ENCODE measurements around the gene ANKZF1. TPM values are rescaled to one million over a fixed set of nuclear protein-coding genes. Genes with fewer than 3 reads are reported as not detected.

The ANKZF1 gene
- total RNA-seq, 1 donor from 2014 or later = 91.4 TPM

GRCh38 chr2:219279151-219279915 is 49.7 kb downstream of the ANKZF1 start, which contains the start of gene DNAJB2:
DNAJB2 (plus strand) TSS chr2:219279366; CDS start chr2:219279834, 468 bp downstream.
- intact Hi-C loops (cut with micrococcal nuclease) = loop anchor here (1.0 to 5.0 kb wide), 20 partner anchors 16 to 1009 kb away; partner anchors contain the start of genes AAMP, ABCB6, ANKZF1 and ATG9A

- intact Hi-C loops (cut with micrococcal nuclease) = loop anchor here (1.0 to 5.0 kb wide), 20 partner anchors 15 to 1010 kb away; partner anchors contain the start of genes AAMP, ABCB6, ANKZF1 and ATG9A
Observed at GRCh38 chr2:219279916-219280516, 50.4 kb downstream of the ANKZF1 start.

DNA sequence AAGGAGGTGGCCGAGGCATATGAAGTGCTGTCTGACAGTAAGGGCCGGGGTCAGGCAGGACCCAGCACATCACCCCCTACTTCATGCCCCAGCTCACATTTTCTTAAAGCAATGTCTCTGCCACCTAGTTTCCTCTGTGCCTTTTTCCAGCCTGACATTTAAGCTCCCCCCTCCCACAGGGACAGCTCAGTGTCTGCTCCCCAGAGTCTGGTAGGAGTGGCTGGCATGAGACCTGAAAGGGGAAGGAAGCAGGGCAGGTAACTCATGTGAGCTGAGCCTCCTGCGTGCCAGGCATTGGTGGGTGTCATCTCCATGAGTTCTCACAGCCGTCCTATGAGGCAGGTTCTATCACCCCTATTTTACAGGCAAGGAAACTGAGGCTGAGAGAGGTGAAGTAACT is 51.0 kb downstream of the ANKZF1 start:
- intact Hi-C loops (cut with micrococcal nuclease) = no loop called here

DNA sequence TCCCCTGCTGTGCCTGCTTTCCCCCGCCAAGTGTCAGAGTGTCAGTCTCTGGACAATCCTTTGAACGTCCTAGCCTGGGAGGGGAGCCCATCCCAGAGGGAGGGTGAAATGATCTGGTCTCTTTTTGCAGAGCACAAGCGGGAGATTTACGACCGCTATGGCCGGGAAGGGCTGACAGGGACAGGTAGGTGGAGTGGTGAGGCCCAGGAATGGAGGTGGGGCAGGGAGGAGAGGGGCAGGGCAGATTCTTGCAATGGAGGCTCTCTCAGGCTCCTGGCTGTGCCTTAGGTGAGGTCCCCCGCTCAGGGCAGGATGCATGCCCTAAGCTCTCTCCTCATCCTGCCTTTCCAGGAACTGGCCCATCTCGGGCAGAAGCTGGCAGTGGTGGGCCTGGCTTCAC is 52.0 kb downstream of the ANKZF1 start:
- intact Hi-C loops (cut with micrococcal nuclease) = no loop called here

GRCh38 chr2:219282375-219282774 is 52.8 kb downstream of the ANKZF1 start:
- intact Hi-C loops (cut with micrococcal nuclease) = no loop called here

DNA sequence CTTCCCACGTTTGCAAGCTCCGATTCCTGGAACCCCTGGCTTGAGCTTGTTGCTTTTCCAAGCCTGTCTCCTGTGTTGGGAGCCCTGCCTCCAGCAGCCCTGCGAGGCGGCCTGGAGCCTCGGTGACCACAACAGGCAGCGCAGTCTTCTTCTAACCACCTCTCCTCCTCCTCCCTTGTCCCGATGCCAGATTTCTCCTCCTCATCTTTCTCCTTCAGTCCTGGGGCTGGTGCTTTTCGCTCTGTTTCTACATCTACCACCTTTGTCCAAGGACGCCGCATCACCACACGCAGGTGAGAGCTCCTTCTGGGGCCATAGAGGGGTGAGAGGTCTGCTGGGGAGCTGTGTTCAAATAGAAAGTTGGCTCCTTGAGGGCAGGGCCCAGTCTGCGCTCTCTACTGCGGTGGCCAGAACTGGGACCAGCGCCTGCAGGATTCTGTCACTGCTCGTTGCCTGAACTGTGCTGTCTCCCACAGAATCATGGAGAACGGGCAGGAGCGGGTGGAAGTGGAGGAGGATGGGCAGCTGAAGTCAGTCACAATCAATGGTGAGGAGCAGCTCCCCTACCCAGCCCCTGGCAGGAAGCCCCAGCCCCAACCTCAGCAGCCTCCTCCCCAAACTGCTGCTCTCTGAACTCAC is 53.5 kb downstream of the ANKZF1 start:
- intact Hi-C loops (cut with micrococcal nuclease) = no loop called here

- intact Hi-C loops (cut with micrococcal nuclease) = no loop called here
Observed at GRCh38 chr2:219284501-219285372, 55.1 kb downstream of the ANKZF1 start.

DNA sequence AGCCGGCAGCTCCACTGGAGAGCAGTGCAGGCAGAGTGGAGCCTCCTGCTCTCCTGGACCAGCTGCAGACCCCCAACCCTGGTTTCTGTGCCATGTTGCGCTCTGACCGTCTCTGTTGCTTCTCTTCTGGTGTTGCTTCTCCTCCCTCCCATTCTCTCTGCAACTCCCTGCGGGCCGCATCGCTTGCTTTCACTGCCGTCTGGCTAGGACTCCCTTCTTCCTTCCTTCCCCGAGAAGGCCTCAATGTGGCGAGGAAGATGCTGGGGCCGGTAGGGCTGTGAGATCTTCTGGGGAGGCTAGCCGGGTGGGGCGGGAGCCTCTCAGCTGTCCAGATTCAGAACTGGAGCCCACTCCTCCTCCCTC is 55.7 kb downstream of the ANKZF1 start:
- intact Hi-C loops (cut with micrococcal nuclease) = no loop called here

GRCh38 chr2:219285894-219286425 is 56.4 kb downstream of the ANKZF1 start:
- intact Hi-C loops (cut with micrococcal nuclease) = no loop called here

Other genes with a start within 250 kb of the ANKZF1 start
- not detected in 2 replicates for gene FEV, start 244.6 kb upstream of the ANKZF1 start, total RNA-seq
- gene CRYBA2, start 236.4 kb upstream of the ANKZF1 start, total RNA-seq = not detected in 2 replicates
- gene CFAP65, start 188.3 kb upstream of the ANKZF1 start, total RNA-seq = not detected in 2 replicates
- gene IHH, start 168.9 kb upstream of the ANKZF1 start, total RNA-seq = 0.17 TPM in 1 of 2 replicates, not detected in the other
- gene NHEJ1, start 69.0 kb upstream of the ANKZF1 start, total RNA-seq = 17.1 and 20.4 TPM in 2 replicates
- 1.8 and 2.5 TPM in 2 replicates for gene SLC23A3, start 59.8 kb upstream of the ANKZF1 start, total RNA-seq
- 82.8 and 84.3 TPM in 2 replicates for gene CNPPD1, start 52.9 kb upstream of the ANKZF1 start, total RNA-seq
- gene RETREG2, start 51.5 kb upstream of the ANKZF1 start, total RNA-seq = 84.1 and 94.7 TPM in 2 replicates
- 44.2 and 56.1 TPM in 2 replicates for gene ZFAND2B, start 23.0 kb upstream of the ANKZF1 start, total RNA-seq
- gene ABCB6, start 10.8 kb upstream of the ANKZF1 start, total RNA-seq = 22.7 and 25.5 TPM in 2 replicates
- gene ATG9A, start 170 bp upstream of the ANKZF1 start, total RNA-seq = 52.7 and 63.0 TPM in 2 replicates
- gene GLB1L, start 15.6 kb downstream of the ANKZF1 start, total RNA-seq = 5.3 and 5.4 TPM in 2 replicates
- gene STK16, start 15.7 kb downstream of the ANKZF1 start, total RNA-seq = 32.3 and 34.2 TPM in 2 replicates
- gene TUBA4B, start 23.4 kb downstream of the ANKZF1 start, total RNA-seq = 0.17 TPM in 1 of 2 replicates, not detected in the other
- 290 and 312 TPM in 2 replicates for gene TUBA4A, start 24.1 kb downstream of the ANKZF1 start, total RNA-seq
- gene DNAJB2, start 49.6 kb downstream of the ANKZF1 start, total RNA-seq = 46.7 and 53.0 TPM in 2 replicates
- not detected in 2 replicates for gene PTPRN, start 79.6 kb downstream of the ANKZF1 start, total RNA-seq
- not detected in 2 replicates for gene RESP18, start 102.9 kb downstream of the ANKZF1 start, total RNA-seq
- 78.3 and 81.0 TPM in 2 replicates for gene DNPEP, start 158.1 kb downstream of the ANKZF1 start, total RNA-seq
- not detected in 2 replicates for gene DES, start 188.6 kb downstream of the ANKZF1 start, total RNA-seq
- gene SPEG, start 205.0 kb downstream of the ANKZF1 start, total RNA-seq = 0.05 and 0.39 TPM in 2 replicates